Stomach (tissue), 4 donors: Measurements from ENCODE around the gene IFNB1.

Source experiments
- CTCF ChIP-seq, 7 experiments: fragments of 450-650 bp in 4 of 7; fragments of 200-600 bp in 3 of 7; sonication (generic) in 3 of 7; IDR thresholded peaks; one replicate each; pipeline ENCODE4 v1.5.1; 2016 to 2019; ENCODE audit warnings: antibody characterized with exemption in 7 of 7, control low read depth in 2 of 7, mild to moderate bottlenecking in 1 of 7
- EP300 ChIP-seq: sonication (generic); formaldehyde crosslinking; IDR thresholded peaks from one replicate; pipeline ENCODE4 v1.6.1; 2017; ENCODE audit warnings: antibody characterized with exemption
- POLR2A ChIP-seq, 4 donors: fragments of 450-650 bp; IDR thresholded peaks; one replicate each; pipeline ENCODE4 v1.6.1; 2016; ENCODE audit warnings: antibody characterized with exemption in 4 of 4, control low read depth in 2 of 4, mild to moderate bottlenecking in 1 of 4, moderate library complexity in 1 of 4
- POLR2AphosphoS5 ChIP-seq, 3 donors: sonication (generic); formaldehyde crosslinking; IDR thresholded peaks; one replicate each; pipeline ENCODE4 v1.6.1; 2016; ENCODE audit warnings: antibody characterized with exemption in 3 of 3

DNA sequence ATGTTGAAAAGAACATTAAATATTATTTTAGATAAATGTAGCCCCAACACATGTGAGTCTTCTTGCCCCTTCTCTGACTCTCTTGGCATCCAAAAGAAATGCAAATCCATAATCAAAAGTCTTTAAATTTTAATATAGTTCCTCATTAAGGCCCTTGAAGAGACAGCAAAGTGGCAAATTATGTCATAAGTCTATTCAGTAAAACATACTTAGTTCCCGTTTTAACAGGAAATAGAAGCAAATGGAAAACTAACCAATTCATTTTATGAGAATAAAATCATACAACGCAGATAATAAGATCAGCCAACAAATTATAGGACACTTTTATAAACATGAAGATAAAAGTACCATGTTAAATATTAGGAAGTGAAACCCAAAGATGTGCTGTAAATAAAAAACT lies 20.1 kb upstream of the IFNB1 start:
- no peak for TF ChIP-seq POLR2A (IDR thresholded peaks at IDR 0.05)
- TF ChIP-seq EP300: no peak
- no peak for TF ChIP-seq CTCF (IDR thresholded peaks at IDR 0.05)
- TF ChIP-seq POLR2AphosphoS5 (IDR thresholded peaks at IDR 0.05): no peak
